Measurements from ENCODE around the gene GUCA1A.

DNA sequence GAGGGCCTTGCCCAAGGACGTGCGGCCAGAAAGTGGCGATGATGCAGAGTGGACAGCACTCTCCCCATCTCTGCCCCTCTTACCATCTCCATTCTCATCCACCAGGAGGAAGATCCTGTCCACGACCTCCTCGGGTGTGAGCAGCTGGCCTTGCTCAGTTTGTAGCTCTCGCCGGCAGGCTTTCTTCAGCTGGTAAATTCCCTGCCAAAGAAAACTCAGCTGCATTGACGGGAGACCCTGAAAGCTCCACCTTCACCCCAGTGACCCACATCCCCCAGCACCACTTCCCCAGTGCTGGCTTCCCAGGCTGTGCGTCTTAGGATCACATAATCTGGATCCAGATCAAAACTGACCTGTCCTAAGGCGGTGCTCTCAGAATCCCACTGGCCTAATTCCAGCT, 12.4 kb downstream of the GUCA1A start:
- TF ChIP-seq, protein P1, sequence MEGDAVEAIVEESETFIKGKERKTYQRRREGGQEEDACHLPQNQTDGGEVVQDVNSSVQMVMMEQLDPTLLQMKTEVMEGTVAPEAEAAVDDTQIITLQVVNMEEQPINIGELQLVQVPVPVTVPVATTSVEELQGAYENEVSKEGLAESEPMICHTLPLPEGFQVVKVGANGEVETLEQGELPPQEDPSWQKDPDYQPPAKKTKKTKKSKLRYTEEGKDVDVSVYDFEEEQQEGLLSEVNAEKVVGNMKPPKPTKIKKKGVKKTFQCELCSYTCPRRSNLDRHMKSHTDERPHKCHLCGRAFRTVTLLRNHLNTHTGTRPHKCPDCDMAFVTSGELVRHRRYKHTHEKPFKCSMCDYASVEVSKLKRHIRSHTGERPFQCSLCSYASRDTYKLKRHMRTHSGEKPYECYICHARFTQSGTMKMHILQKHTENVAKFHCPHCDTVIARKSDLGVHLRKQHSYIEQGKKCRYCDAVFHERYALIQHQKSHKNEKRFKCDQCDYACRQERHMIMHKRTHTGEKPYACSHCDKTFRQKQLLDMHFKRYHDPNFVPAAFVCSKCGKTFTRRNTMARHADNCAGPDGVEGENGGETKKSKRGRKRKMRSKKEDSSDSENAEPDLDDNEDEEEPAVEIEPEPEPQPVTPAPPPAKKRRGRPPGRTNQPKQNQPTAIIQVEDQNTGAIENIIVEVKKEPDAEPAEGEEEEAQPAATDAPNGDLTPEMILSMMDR (conservative IDR thresholded peaks at IDR 0.05 in 1 of 2, IDR thresholded peaks at IDR 0.05 in 1 of 2; ENCODE audit: extremely low read depth in 1 of 2, insufficient read depth in 1 of 2, low read depth in 1 of 2, low read length in 2 of 2), result no peak
- no peak for TF ChIP-seq EZH2 (IDR thresholded peaks at IDR 0.05; ENCODE audit: borderline replicate concordance, low read length)
